M059J (cell line): ENCODE data around the gene ASXL3. TPM values are rescaled to one million over a fixed set of nuclear protein-coding genes. Genes with fewer than 3 reads are reported as not detected.

Source experiments
- DNase-seq: peaks from one replicate; pipeline ENCODE4 v3.0.0-alpha.2; 2012; ENCODE audit warnings: low read depth
- total RNA-seq: library from RNA; depleted of rRNA; stranded (reverse); fragments of >200 nt; shearing (Covaris generic); gene quantifications from 2 replicates; pipeline ENCODE4 v1.2.3, GENCODE V29; 2014

ASXL3 gene
- total RNA-seq, 1 experiment from 2014 or later: not detected

DNA sequence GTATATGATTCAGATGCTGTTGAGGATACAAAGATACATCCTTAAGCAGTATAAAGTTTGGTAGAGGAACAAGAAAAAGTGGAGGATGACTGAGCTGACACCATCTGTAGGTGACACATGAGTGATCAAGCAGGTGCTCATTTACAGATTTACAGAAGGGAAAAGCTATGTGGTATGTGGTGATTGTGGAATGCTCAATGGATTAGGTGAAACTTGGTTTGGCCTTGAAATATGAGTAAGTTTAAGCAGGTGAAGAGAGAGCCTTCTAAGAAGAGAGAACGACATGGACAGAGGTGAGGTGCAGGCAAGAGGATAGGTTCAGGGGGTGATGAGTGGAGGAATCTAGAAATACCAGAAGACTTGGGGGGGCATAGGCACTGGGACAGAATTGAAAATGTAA lies 5.9 kb downstream of the ASXL3 start:
- no peak for DNase-seq

GRCh38 chr18:33584548-33585430 lies 6.8 kb downstream of the ASXL3 start:
- DNase-seq: no peak

- DNase-seq: no peak
Measured at GRCh38 chr18:33585431-33585775, 7.4 kb downstream of the ASXL3 start.

DNA sequence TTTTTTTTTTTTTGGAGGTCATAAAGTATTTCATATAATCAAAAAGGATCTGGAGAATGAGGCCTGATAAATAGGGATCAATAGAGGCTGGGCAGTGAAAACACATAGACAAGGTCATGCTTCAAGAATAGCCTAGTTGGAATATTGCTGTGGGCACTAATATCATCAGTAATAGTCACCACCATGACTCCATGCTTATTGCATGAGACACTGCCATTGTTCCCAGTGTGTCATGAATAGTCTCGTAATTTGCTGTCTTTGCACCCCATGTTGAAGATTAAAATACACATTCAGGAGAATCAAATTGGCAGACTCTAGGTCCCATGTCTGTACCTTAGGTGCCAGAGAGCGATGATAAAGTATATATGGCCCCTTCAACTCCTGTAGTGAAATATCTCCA lies 10.3 kb downstream of the ASXL3 start:
- DNase-seq: no peak

DNA sequence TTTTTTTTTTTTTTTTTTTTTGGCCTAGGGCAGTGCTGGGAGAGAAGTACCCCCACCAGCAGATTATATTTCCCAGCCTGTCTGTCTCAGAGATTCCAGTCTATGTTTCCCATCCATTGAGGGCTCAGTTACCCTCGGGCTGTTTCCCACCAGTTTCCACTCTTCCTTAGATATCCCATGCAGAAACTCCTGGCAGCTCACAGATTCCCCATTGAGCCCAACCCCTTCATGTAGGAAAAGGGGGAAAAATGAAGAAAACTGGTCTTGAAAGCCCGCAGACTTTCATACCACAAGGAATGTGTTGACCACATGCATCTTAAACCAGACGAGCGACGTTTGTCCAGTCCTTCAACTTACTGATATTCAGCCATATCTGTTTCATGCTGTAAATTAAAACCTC lies 15.2 kb downstream of the ASXL3 start:
- no peak for DNase-seq

- no peak for DNase-seq
Measured at GRCh38 chr18:33594799-33595198, 16.8 kb downstream of the ASXL3 start.

DNA sequence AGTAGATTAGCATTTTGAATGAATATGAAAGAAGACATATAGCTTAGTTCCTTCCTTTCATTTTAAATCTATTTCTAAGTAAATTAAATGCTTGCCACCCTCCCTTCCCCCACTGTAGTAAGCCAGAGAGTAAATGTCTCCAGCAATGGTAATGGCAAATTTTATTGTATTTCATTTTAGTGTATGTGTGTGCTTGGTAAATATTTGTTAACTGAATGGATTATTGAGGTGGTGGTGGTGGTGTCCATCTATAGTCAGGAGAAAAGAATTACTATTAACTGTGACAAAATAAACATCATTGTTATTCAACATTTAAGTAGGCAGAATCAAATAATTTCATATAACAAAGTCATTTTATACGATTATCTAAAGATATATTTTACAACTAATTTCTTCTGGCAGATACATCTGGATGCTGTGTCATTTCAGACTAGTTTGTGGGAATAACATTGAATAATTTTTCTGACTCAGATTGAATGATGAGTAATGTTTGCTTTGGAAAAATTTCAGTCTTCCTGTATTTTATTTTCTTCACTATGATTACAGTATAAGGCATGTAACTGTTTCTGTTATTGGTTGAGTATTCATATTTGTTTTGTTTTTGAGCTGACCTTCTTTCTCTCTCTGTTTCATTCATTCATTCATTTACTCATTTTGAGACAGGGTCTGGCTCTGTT lies 18.3 kb downstream of the ASXL3 start:
- no peak for DNase-seq

DNA sequence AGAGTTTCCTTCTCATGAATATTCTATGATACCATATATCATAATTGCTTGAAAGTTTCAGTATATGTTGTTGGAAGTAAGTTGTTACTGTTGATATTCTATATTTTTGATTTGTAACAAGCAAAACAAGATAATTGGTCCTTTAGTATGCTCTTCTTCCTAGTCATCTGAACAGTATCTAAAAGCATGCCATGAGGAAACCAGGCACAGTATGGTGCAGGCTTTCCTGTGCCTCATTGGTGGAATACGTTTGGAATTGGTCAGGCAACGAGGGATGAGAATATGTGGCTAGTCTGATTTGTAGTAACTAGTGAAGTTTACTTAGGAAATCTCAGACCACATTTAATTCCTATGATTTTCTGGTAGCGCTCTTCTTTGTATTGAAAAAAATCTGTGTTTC lies 22.8 kb downstream of the ASXL3 start:
- no peak for DNase-seq

DNA sequence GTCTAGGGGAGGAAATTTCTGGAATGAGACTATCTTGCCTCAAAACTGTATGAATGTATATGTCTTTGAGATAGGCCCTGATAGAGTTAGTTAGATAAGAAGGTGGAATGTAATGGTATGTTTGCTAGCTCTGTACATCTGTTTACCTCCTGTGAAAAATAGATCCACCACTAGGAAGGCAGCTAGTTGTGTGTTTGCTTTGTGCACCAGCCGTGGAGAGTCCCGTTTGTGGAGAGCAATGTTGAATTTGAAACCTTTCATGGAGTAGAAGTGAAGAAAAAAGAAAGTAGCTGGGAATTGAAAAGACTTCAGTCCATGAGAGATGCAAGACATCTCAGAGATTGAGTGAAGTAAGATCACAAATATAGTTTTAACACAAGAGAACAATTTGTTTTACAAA lies 25.4 kb downstream of the ASXL3 start:
- DNase-seq: no peak

DNA sequence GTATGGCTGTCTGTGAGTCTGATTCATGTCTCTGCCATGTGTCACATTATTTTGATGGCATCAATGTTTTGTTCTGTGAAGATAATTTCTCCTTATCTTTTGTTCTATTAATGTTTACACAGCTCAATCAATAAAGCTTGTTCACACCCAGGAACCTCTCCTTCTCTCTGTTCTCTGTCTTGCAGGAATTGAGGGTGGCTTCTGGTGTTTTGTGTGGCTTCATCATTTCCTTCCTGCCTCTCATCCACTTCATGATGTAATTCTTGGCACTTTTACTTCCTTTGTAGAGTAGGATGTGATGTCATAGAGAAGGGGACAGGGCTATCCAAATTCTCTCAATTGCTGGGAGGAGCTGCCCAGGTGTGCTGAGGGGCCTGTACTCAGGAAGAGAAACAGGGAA lies 27.2 kb downstream of the ASXL3 start:
- no peak for DNase-seq

DNA sequence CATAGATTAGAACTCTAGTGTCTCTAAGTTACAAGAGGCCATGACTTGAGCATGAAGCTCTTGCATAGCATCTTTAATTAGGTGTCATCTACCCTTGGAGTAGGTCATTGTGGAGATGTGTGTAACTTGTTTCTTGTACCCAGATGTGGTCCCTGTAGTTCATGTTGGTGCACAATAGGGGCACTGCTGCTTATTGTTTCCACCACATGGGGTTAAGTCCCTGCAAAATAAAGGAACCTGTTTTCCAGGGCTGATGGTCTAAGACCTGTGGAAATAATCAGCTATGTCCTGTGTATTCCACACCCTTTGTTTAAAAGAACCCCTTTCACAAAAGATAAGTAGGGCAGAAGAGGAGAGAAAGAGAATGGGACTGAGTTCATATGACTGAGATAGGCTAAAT lies 28.6 kb downstream of the ASXL3 start:
- no peak for DNase-seq

- DNase-seq: no peak
Measured at GRCh38 chr18:33611525-33612135, 33.6 kb downstream of the ASXL3 start.

GRCh38 chr18:33612632-33613031 lies 34.6 kb downstream of the ASXL3 start:
- DNase-seq: no peak

DNA sequence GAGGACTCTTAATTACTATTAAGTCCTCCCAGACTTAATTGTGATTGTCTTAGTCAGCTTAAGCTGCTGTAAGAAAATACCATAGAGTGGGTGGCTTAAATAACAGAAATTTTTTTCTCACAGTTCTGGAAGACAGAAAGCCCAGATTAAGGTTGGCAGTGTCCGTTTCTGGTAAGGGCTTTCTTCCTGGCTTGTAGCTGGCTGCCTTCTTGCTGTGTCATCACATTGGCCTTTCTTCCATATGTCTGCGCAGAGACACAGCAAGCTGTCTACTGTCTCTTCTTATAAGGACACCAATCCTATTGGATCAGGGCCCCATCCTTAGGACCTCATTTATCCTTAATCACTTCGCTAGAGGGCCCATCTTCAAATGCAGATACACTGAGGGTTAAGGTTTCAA lies 38.5 kb downstream of the ASXL3 start:
- DNase-seq: no peak

- no peak for DNase-seq
Measured at GRCh38 chr18:33627114-33627513, 49.1 kb downstream of the ASXL3 start.

DNA sequence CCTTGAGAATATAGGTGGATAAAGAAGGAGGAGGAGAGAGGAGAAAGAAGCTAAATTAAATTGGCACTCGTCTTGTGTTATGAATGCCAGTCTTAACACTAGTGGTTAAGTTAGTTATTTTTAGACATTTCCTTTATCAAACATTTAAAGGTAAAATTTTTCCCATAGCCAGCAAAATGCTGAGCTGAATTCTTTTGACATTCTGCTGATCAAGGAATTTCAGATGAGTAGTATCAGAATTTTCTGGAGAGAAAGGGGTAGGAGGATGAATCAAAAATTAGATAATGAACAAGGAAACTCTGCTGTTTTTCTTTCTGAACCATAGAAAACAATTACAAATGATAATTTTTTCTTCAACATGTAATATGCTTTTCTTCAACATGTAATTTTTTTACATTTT lies 52.5 kb downstream of the ASXL3 start:
- no peak for DNase-seq

GRCh38 chr18:33641141-33641540 lies 63.1 kb downstream of the ASXL3 start:
- no peak for DNase-seq

DNA sequence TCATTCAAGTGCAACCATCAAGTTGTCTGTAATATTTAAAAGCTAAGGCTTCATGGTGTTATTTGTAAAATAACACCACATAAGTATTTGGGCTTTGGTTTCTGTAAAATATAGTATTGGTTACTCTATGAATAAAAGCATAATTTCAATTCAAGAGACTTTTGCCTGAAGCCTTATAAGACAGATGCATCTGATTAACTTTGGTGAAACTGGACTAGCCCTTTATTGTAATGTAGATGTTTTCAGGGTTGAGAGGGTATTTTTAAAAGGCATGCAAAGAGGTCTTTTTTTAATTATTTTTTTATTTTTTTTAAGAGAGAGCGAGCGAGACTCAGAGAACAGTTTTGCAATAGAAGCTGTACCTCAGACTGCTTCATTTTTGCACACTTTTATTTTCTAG lies 66.5 kb downstream of the ASXL3 start:
- DNase-seq: no peak

DNA sequence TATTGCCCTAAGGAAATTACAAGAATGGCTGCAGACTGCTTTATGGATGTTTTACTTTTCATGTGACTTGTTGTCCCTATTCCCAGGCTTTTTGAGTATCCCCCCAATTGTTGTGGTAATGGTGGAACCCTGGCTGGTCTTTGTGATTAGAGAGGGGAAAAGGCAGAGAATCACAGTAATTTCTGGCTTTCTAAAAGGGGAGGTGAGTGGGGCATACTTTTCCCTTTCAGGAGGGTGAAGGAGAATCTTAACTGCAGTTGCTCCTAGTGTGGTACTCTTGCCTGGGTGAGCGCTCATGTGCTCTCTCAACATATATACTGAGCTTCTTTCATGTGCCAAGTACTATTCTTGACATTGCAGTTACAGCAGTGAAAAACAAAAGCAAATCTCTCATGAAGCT lies 69.3 kb downstream of the ASXL3 start:
- DNase-seq: no peak

DNA sequence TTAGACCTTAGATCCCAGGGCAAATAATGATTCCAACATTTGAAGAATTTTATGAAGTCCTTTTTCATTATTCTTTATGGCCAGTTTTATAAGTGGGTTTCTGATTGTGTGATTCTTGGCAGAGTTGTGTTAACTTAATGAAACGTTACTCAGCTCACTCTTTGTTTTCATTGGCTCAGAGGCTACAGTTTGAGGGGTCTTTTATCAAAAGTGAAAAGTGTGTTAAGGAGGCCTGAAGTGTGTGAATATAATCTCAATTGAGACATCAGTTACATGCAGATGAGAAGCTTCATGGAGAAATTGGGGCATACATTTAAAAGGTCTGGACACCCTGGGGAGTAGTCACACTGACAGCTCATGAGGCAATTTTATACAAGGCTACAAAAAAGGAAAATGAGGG lies 74.6 kb downstream of the ASXL3 start:
- no peak for DNase-seq

- no peak for DNase-seq
Measured at GRCh38 chr18:33653231-33653630, 75.2 kb downstream of the ASXL3 start.

GRCh38 chr18:33656889-33657448 lies 79.0 kb downstream of the ASXL3 start:
- no peak for DNase-seq
